A549 treated with AZD2906 at 1 μM for 4 hours (cell line): ENCODE results near the gene CNN1. TPM values are rescaled to one million over a fixed set of nuclear protein-coding genes. Genes with fewer than 3 reads are reported as not detected.

Experiments used
- total RNA-seq: library from RNA; stranded (reverse); fragments of 200-300 nt; extraction: Qiagen RNA extraction; gene quantifications from 5 replicates; pipeline ENCODE4 v1.2.3, GENCODE V29; 2022

The CNN1 gene
- total RNA-seq: 0.24 to 0.44 TPM (median 0.37 TPM) in 5 replicates

DNA sequence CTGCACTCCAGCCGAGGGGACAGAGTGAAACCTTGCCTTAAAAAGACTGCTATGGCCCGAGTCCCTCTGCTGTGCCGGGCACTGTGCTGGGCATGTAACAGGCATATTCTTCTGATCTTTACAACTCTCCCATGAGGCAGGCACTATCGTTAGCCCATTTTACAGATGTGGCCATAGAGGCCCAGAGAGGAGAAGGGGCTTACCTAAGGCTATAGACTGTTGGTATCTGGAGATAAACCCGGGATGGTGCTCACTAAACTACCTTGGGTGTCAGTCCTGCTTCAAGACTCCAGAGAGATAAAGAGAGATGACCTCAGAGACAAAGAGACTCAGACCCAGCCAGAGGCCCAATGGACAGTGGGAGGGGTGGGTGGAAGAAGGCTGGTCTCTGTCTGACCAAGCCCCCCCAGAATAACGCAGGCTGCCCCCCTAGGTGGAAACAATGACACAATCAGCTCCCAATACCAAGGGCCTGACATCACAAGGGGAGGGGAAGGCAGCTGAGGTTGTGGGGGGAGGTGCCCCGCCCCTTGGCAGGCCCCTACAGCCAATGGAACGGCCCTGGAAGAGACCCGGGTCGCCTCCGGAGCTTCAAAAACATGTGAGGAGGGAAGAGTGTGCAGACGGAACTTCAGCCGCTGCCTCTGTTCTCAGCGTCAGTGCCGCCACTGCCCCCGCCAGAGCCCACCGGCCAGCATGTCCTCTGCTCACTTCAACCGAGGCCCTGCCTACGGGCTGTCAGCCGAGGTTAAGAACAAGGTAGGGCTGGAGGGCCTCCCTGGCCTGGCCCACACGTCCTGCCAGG is at the start of gene CNN1:
Gene CNN1 (plus strand): TSS at position 620 of the 805 bp plus-strand sequence. CDS start 77 bp downstream, at position 697.

DNA sequence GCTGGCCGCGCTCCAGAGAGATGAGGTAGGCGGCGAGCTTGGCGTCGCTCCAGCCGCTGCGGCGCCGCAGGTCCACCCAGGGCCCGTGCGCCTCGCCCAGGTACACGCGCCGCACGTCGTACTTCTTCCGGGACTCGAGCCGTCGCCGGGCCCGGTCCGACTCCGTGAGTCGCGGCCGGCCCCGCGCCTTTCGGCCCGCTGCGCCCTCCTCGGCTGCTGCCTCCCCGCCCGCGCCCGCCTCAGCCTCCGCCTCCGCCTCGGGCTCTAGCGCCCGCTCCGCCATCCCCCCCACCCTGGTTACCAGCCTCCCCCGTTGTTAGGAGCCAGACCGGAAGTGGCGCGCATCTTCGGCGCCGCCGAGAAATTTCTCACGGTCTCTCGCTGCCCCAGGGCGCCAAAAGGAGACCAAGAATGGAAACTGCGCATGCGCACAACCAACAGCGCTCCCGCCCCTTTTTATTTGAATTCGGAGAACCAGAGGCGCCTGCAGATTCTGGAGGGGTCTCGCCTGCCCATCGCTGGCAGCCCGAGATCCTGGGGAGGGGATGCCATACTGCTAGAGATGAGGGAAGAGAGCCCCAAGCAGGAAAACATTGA is 33.0 kb upstream of the CNN1 start, which contains the start of gene ZNF653:
Gene ZNF653 (minus strand): TSS at position 336 of the 597 bp plus-strand sequence. CDS start 53 bp downstream, at position 283.

DNA sequence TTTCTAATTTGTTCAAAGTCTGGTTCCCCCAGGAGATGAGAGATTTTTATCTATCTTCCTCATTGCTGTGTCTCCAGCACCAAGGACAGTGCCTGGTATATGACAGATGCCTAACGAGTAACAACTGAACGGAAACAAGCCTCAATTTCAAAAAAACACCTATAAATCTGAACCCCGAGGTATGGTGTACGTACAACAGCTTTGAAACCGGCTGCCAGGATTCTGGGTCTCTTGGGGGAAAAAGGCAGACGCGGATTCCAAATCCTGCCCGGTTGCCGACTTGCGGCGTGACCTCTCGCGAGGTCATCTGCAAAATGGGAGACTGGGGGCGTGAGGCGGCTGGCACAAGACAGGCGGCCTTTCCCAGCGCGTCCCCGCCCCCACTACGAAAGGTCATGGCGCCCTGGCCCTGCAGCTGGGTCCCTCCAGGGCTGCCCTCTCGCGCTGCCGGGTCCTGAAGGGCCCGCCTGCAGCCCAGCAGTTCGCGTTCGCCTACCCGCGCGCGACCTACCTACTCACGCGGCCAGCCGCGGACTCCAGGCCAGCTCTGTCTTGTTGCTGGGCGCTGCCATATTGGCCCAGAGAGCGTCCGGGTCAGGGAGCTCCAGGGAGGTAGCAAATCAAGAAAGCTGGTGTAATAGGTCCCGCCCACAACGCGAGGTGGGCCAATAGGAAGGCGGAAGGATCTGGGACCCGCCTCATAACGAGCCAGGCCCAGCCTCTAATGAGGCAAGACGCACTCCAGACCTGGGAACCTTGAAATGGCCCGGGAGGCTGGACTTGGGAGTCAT is 9.9 kb upstream of the CNN1 start, which contains the start of gene ECSIT:
Gene ECSIT (minus strand): TSS at position 584 of the 791 bp plus-strand sequence. CDS start 9,964 bp downstream, outside the sequence.

DNA sequence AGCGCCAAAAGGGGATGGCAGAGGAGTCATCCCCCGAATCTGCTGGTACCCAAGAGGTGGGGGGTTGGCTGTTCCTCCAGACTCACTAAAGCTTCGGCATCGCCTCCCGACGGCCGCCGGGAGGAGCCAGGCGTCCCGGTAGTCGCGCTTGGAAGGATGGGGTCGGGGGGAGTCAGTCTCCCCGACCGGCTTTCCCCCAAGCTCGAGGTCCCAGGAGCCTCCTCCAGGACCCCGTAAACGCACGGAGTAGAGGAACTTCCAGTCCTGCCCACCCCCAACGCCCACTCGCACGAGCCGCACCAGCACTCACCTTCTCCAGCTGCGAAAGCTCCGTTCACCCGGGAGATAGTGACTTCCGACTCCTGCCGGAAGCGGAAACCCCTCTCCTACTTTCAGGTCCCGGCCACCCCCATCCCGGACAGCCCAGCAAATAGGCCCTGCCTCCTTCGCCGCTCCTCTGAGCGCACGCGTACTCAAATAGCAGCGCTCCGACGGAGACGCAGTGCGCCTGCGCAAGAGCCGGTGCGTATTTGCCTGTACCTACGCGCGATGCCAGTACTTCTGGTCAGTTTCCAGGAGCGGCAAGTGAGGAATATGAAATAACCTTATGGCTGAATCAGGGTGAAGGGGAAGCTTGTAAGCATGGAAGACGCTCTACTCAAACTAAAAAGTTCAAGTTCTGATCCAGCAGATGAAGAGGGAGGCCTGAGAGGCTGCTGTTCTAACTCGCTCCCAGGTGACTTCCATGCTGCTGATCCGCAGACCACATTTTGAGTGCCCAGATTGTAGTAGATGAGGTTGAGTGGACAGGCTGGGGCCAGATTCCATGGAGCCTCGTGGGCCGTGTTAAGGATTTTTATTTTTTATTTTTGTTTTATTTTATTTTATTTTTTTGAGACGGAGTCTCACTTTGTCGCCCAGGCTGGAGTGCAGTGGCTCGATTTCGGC is 20.5 kb downstream of the CNN1 start, which contains the start of gene ELOF1:
Gene ELOF1 (minus strand): TSS at position 350 of the 948 bp plus-strand sequence. CDS start 4,883 bp downstream, outside the sequence.

DNA sequence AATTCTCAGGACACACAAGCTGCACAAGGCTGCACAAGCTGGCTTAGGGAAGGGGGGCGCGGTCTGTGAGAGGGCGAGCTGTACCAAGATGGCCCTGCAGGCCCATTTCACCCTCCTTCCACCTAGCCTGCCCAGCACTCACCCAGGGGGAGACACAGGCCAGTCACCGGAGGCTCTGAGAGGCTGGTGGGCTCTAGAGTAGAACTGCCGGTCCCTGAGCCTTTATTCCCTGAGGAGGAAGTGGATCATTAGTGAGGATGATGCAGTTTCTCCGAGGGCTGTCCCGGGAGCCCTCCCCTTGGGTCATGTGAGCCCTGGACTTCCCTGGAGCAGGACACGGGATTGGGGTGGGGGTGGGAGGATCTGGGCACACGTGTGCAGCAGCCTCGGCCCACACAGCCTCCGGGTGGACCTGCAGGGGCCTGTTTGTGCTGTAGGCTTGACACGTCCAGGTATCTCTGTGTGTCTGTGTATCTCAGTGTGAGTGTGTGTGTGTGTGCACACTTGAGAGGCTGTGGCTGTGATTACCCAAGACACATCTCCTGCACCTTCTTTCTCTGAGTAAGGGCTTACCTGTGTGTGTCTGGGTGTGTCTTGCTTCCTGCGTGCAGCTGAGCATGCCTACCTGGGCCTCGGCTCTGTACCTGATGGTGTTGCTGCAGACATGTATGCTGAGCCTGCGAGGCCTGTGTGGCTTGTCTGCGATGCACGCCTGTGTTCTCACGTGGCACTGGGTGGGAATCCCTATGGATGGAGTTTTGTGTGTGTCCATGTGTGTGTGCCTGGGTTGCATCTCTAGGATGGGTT is 39.0 kb downstream of the CNN1 start, which contains the start of gene ACP5:
Gene ACP5 (minus strand): TSS at position 195 of the 807 bp plus-strand sequence. CDS start 328 bp downstream, outside the sequence.

DNA sequence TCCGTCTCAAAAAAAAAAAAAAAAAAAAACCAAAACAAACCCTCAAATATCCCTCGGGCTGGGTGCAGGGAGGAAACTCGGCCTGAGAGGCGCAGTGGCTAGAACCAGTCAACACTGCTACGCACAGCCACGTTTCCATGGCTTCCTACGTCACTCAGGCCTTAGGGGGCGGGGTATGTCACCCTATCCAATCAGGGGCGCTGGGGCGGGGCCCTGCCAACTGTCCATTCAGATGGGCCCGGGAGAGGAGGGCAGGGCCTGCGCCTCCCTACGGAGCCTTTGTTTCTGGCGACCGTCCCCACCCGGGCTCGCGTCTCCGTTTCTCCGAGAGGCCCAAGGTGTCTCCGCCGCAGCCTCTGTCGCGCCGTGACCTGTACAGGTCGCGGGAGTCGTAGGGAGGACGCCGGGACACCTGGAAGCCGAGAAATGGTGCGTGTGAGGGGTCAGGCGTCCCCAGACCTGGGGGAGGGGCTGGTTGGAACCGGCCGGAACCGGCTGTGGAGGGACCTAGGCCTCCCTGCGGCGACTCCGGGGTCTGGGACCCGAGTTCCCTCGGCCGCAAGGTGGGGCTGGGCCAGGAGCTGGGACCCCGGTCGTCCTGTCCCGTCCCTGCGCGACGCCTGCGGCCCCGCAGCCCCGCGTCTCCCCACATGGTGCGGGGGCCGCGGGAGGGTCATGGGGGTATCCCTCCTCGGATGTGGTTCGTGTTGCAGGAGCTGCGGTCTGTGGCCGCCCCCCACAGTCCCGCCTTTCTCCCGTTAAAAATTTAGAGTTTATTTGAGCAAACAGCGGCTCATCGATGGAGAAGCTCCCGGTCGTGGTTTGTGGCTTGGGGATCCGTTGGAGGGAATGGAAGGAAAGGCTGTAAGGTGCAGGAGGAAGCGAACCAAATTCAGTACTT is 58.8 kb downstream of the CNN1 start, which contains the start of gene ZNF627:
Gene ZNF627 (plus strand): TSS at position 282 of the 901 bp plus-strand sequence. CDS start 145 bp downstream, at position 427.

Other genes with a start within 250 kb of the CNN1 start
- not detected in 5 replicates for gene TSPAN16, start 242.7 kb upstream of the CNN1 start, total RNA-seq
- gene RAB3D, start 199.2 kb upstream of the CNN1 start, total RNA-seq: 3.1 to 4.6 TPM (median 3.9 TPM) in 5 replicates
- 96.5 to 132 TPM (median 113 TPM) in 5 replicates for gene TMEM205, start 192.6 kb upstream of the CNN1 start, total RNA-seq
- 3.5 to 5.8 TPM (median 4.8 TPM) in 5 replicates for gene CCDC159, start 192.3 kb upstream of the CNN1 start, total RNA-seq
- gene PLPPR2, start 183.4 kb upstream of the CNN1 start, total RNA-seq: 8.3 to 9.7 TPM (median 9.3 TPM) in 5 replicates
- gene SWSAP1, start 164.2 kb upstream of the CNN1 start, total RNA-seq: 1.3 to 2.1 TPM (median 1.8 TPM) in 5 replicates
- 3.5 to 5.1 TPM (median 4.3 TPM) in 5 replicates for gene EPOR, start 154.5 kb upstream of the CNN1 start, total RNA-seq
- gene RGL3, start 119.5 kb upstream of the CNN1 start, total RNA-seq: 1.1 to 2.1 TPM (median 1.4 TPM) in 5 replicates
- gene ODAD3, start 103.7 kb upstream of the CNN1 start, total RNA-seq: 0.92 to 1.4 TPM (median 1.3 TPM) in 5 replicates
- gene PRKCSH, start 103.2 kb upstream of the CNN1 start, total RNA-seq: 252 to 265 TPM (median 258 TPM) in 5 replicates
- gene ELAVL3, start 57.8 kb upstream of the CNN1 start, total RNA-seq: 0.07 to 0.24 TPM (median 0.15 TPM) in 5 replicates
- gene ZNF653, start 33.0 kb upstream of the CNN1 start, total RNA-seq: 3.7 to 4.8 TPM (median 4.5 TPM) in 5 replicates
- 26.1 to 33.0 TPM (median 29.6 TPM) in 5 replicates for gene ECSIT, start 9.7 kb upstream of the CNN1 start, total RNA-seq
- 84.8 to 114 TPM (median 99.8 TPM) in 5 replicates for gene ELOF1, start 20.4 kb downstream of the CNN1 start, total RNA-seq
- 0.14 to 0.39 TPM (median 0.22 TPM) in 5 replicates for gene ACP5, start 38.8 kb downstream of the CNN1 start, total RNA-seq
- gene ZNF627, start 58.6 kb downstream of the CNN1 start, total RNA-seq: 2.7 to 5.8 TPM (median 3.6 TPM) in 5 replicates
- gene ZNF823, start 200.1 kb downstream of the CNN1 start, total RNA-seq: 1.7 to 3.5 TPM (median 2.4 TPM) in 5 replicates
- not detected in 5 replicates for gene ZNF441, start 228.1 kb downstream of the CNN1 start, total RNA-seq